ENCODE results near the gene PTPRD.
"Not testable (repeated sequence)": the region's sequence is repeated elsewhere in the genome, so short reads cannot be mapped to it uniquely, and the experiment has no call there.

PTPRD gene

GRCh38 chr9:9998491-9999287 lies 614.1 kb downstream of the PTPRD start:
- no peak for DNase-seq (ENCODE audit: extremely low read depth in 1 of 2, low read depth in 1 of 2)

GRCh38 chr9:9997585-9997984 lies 615.2 kb downstream of the PTPRD start:
- DNase-seq (ENCODE audit: extremely low read depth in 1 of 2, low read depth in 1 of 2), result no peak

- no peak for DNase-seq (ENCODE audit: extremely low read depth in 1 of 2, low read depth in 1 of 2)
These were observed 616.5 kb downstream of the PTPRD start for GRCh38 chr9:9996259-9996658.

DNA sequence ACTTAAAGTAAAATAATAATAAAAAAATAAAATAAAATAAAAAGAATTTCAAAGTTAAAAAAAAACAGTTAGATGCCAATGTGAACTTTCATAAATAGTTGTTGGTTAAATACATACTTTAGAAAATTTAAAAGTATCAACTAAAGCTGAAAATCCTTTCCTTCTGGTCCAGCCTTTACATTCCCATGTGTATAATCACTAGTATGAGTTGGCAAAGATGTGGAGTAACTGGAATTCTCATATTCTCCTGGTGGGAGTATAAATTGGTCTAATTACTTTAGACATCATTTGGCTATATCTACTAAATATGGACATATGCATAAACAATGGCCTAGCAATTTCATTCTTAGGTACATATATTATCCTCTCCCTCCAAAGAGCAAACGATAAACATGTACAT lies 619.9 kb downstream of the PTPRD start:
- DNase-seq (ENCODE audit: extremely low read depth in 1 of 2, low read depth in 1 of 2), result no peak

GRCh38 chr9:9973062-9973461 lies 639.7 kb downstream of the PTPRD start:
- no peak for DNase-seq (ENCODE audit: extremely low read depth in 1 of 2, low read depth in 1 of 2)

DNA sequence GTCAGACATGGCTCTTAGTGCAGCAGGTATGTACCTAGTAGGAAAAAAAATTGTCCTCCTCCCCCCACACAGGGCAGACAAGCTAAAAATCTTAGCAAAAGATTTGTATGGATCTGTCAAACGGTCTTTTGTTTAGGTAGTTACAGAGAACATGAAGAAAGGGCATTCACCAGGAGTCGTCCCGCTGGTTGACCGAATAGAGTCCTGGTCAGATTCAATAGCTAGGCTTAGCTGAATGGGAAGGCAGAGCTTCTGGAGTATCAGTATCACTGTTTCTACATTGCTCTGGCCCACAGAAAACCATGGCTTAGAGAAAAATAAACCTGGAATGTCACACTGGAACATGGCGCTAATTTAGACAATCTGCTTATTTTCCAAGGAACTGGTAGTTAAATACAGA lies 642.3 kb downstream of the PTPRD start:
- no peak for DNase-seq (ENCODE audit: extremely low read depth in 1 of 2, low read depth in 1 of 2)

DNA sequence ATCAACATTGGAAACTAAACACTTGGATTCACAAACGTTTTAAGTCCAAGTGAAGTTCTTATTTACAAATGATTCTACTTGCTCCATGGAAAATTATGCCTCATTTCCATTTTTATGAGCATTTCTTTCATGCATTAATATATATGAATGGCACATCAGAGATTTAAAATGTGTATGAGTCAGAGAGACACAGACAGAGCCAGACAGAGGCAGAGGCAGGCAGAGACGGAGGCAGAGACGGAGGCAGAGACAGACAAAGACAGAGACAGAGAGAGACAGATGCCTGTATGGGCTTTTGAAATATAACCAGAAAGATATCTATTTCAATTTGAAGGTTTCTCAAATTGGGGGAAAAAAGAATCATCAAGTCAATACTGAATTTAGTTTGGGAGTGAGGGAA lies 649.0 kb downstream of the PTPRD start:
- DNase-seq (ENCODE audit: extremely low read depth in 1 of 2, low read depth in 1 of 2), result no peak

GRCh38 chr9:9961934-9962333 lies 650.9 kb downstream of the PTPRD start:
- no peak for DNase-seq (ENCODE audit: extremely low read depth in 1 of 2, low read depth in 1 of 2)

- no peak for DNase-seq (ENCODE audit: extremely low read depth in 1 of 2, low read depth in 1 of 2)
These were observed 651.3 kb downstream of the PTPRD start for GRCh38 chr9:9961487-9961886.

DNA sequence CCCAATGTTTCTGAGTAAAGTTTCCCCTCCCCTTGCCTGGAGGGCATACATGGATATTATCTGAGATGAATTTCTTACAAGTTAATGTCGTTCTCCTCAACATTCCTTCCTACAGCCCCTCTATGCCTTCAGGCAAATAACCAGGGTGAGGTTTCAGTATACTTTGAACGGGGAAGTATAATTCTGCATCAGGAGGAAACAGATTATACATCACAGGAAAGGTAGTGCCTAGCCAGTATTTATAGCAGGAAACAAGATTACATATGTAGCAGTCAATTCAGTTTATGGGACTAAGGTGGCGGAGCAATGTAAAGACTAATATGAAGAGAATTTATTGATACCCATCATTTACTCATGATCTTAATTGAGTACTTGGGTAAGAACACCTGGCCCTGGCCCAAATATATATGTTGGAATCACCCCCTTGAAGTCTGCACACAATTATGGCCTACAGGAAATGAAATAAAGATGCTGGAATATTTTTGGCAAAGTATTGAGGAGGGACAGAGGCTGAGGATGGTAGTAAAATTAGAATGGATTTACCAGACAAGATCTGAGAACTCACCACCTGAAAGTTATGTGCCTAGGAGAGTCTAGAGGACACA lies 661.1 kb downstream of the PTPRD start:
- DNase-seq (ENCODE audit: extremely low read depth in 1 of 2, low read depth in 1 of 2), result no peak

GRCh38 chr9:9950813-9951212 lies 662.0 kb downstream of the PTPRD start:
- no peak for DNase-seq (ENCODE audit: extremely low read depth in 1 of 2, low read depth in 1 of 2)

DNA sequence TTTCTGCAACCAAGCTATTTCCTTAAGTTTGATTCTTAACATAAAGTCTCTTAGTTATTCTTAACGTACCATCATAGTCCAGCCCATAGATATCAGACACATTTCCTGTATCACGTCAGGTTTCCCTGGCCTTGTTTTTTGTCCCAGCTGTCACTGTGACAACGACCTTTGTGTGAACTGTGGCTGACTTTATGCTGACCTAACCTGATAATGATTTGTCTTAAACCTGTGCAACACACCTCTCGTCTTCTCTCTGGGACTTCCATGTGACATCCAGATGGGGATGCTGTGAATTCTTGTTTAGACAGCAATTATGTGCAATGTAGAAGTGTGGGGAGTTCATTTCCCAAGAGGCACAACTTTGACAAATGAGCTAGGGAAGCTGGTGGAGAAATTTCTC lies 662.8 kb downstream of the PTPRD start:
- DNase-seq (ENCODE audit: extremely low read depth in 1 of 2, low read depth in 1 of 2), result no peak

GRCh38 chr9:9949368-9949767 lies 663.4 kb downstream of the PTPRD start:
- no peak for DNase-seq (ENCODE audit: extremely low read depth in 1 of 2, low read depth in 1 of 2)

DNA sequence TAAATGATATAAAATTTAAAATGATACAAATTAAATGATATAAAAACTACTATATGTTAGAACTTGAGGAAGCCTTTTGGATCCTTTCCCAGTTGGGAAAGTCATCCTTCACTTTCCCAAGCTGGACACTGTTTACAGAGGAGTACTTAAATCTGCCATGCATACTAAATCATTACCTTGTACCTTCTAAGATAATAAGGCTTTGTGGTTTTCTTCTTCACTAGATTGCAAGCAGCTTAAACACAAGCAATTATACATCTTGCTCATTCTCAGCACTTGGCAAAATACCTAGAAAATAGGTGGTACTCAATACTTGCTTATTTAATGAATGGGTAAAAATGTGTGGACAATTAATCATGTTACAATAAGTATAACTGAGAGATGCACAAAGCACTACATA lies 666.8 kb downstream of the PTPRD start:
- no peak for DNase-seq (ENCODE audit: extremely low read depth in 1 of 2, low read depth in 1 of 2)

- DNase-seq (ENCODE audit: extremely low read depth in 1 of 2, low read depth in 1 of 2), result peak in 1 of 2 donors; percentile 14
These were observed 669.9 kb downstream of the PTPRD start for GRCh38 chr9:9942764-9943424.

DNA sequence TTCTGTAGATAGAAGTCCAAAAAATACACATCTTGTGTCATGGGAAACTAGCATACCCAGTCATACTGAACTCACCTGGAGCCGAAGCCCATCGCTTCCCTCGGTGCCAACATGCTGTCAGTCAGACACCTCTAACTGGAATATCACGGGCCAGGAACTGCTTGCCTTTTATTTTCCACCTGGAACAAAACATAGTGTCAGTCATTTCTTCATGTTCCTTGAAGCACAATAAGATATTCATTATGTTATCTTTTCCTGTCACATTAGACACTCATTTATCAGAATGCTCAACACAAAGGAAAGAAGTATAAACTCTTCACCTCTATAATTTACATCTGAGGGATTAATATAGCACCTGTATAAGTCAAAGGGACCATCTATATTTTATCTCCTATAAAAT lies 674.4 kb downstream of the PTPRD start:
- no peak for DNase-seq (ENCODE audit: extremely low read depth in 1 of 2, low read depth in 1 of 2)

DNA sequence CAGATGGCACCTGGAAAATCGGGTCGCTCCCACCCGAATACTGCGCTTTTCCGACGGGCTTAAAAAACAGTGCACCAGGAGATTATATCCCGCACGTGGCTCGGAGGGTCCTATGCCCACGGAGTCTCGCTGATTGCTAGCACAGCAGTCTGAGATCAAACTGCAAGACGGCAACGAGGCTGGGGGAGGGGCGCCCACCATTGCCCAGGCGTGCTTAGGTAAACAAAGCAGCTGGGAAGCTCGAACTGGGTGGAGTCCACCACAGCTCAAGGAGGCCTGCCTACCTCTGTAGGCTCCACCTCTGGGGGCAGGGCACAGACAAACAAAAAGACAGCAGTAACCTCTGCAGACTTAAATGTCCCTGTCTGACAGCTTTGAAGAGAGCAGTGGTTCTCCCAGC lies 681.3 kb downstream of the PTPRD start:
- DNase-seq (ENCODE audit: extremely low read depth in 1 of 2, low read depth in 1 of 2), result not testable (repeated sequence)

GRCh38 chr9:9924376-9924775 lies 688.4 kb downstream of the PTPRD start:
- no peak for DNase-seq (ENCODE audit: extremely low read depth in 1 of 2, low read depth in 1 of 2)

- DNase-seq (ENCODE audit: extremely low read depth in 1 of 2, low read depth in 1 of 2), result no peak
These were observed 691.0 kb downstream of the PTPRD start for GRCh38 chr9:9921805-9922204.

GRCh38 chr9:9920425-9921060 lies 692.3 kb downstream of the PTPRD start:
- DNase-seq (ENCODE audit: extremely low read depth in 1 of 2, low read depth in 1 of 2), result no peak

GRCh38 chr9:9919174-9919775 lies 693.5 kb downstream of the PTPRD start:
- no peak for DNase-seq (ENCODE audit: extremely low read depth in 1 of 2, low read depth in 1 of 2)

All from activated CD8-positive, alpha-beta memory T cell treated with anti-CD3 and anti-CD28 coated beads for 1 hour (primary cell).